HEK293T (cell line): Measurements from ENCODE around the gene SZT2.

Experiments
- CTCF ChIA-PET: fragments of 350-600 bp; formaldehyde crosslinking; extraction: SDS; loops from one replicate; lab custom pipeline; 2021; ENCODE audit warnings: antibody characterized with exemption, inconsistent platforms; lab: Yijun Ruan, JAX
- POLR2A ChIA-PET: fragments of 350-600 bp; formaldehyde crosslinking; extraction: SDS; loops from one replicate; lab custom pipeline; 2020; ENCODE audit warnings: antibody characterized with exemption, inconsistent platforms; lab: Yijun Ruan, JAX
- DNase-seq: peaks from one replicate; pipeline ENCODE4 v3.0.0; 2012; ENCODE audit warnings: mixed read lengths; ENCODE audit errors: extremely low spot score
- ARNT ChIP-seq: fragments of 450-650 bp; IDR thresholded peaks from 2 replicates; pipeline ENCODE4 v1.6.1; 2017; ENCODE audit warnings: mild to moderate bottlenecking
- BHLHE40 ChIP-seq: fragments of 450-650 bp; IDR thresholded peaks from 2 replicates; pipeline ENCODE4 v1.6.1; 2016; ENCODE audit warnings: mild to moderate bottlenecking, moderate library complexity, borderline replicate concordance
- CTBP1 ChIP-seq: fragments of 450-650 bp; IDR thresholded peaks from 2 replicates; pipeline ENCODE4 v1.6.1; 2016; ENCODE audit warnings: borderline replicate concordance
- ELF4 ChIP-seq: fragments of 450-650 bp; IDR thresholded peaks from 2 replicates; pipeline ENCODE4 v1.6.1; 2017; ENCODE audit warnings: antibody characterized with exemption
- FOXA1 ChIP-seq: fragments of 450-650 bp; IDR thresholded peaks from 2 replicates; pipeline ENCODE4 v1.6.1; 2016; ENCODE audit warnings: mild to moderate bottlenecking
- FOXK2 ChIP-seq: fragments of 450-650 bp; IDR thresholded peaks from 2 replicates; pipeline ENCODE4 v1.6.1; 2016; ENCODE audit warnings: mild to moderate bottlenecking
- FOXM1 ChIP-seq: fragments of 450-650 bp; IDR thresholded peaks from 2 replicates; pipeline ENCODE4 v1.6.1; 2017; ENCODE audit warnings: mild to moderate bottlenecking, borderline replicate concordance
- HDGF ChIP-seq: fragments of 450-650 bp; IDR thresholded peaks from 2 replicates; pipeline ENCODE4 v1.6.1; 2017; ENCODE audit warnings: antibody characterized with exemption, borderline replicate concordance
- L3MBTL2 ChIP-seq: fragments of 450-650 bp; conservative IDR thresholded peaks from 2 replicates; pipeline ENCODE4 v1.6.1; 2016; ENCODE audit warnings: mild to moderate bottlenecking
- LEF1 ChIP-seq: fragments of 450-650 bp; IDR thresholded peaks from 2 replicates; pipeline ENCODE4 v1.6.1; 2017; ENCODE audit warnings: mild to moderate bottlenecking, borderline replicate concordance
- NFRKB ChIP-seq: fragments of 450-650 bp; IDR thresholded peaks from 2 replicates; pipeline ENCODE4 v1.6.1; 2016; ENCODE audit warnings: mild to moderate bottlenecking, moderate library complexity
- SP1 ChIP-seq: fragments of 450-650 bp; IDR thresholded peaks from 2 replicates; pipeline ENCODE4 v1.6.1; 2017
- SUZ12 ChIP-seq: fragments of 450-650 bp; IDR thresholded peaks from 2 replicates; pipeline ENCODE4 v1.6.1; 2016; ENCODE audit warnings: mild to moderate bottlenecking
- TARDBP ChIP-seq: fragments of 450-650 bp; IDR thresholded peaks from 2 replicates; pipeline ENCODE4 v1.6.1; 2016
- ZNF384 ChIP-seq: fragments of 450-650 bp; IDR thresholded peaks from 2 replicates; pipeline ENCODE4 v1.6.1; 2016
- TF ChIP-seq, protein P1 (sequence below): fragments of 450-650 bp; IDR thresholded peaks from 2 replicates; pipeline ENCODE4 v1.6.1; 2016

The SZT2 gene

DNA sequence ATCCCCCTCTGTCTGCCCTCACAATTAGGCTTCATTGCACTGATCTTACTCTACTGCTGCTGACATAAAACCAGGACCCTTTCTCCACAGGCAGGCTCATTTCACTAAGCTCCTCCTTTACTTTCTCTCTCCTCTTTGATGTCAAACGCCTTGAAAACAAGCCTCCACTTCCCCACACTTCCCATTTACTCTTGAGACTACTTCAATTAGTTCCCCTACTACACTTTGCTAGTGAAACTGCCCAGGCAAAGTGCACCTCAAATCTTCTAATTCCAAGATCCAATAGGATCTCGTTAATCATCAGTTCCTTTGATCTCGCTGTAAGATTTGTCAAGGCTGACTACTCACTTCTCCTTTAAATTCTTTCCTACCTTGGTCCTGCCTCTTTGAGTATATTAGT is 36.8 kb upstream of the SZT2 start:
- ChIA-PET CTCF (no interaction called here), POLR2A (interaction anchor here (1.1 kb wide), 1 partner anchor 297 kb away, joined by 3 read pairs; the partner anchor contains the start of gene KDM4A)
- TF ChIP-seq FOXM1 (no peak), L3MBTL2 (no peak), TARDBP (no peak), FOXK2 (no peak), CTBP1 (no peak), NFRKB (no peak), LEF1 (no peak), SUZ12 (no peak), ELF4 (no peak), FOXA1 (no peak), ARNT (no peak)
- DNase-seq, result no peak

GRCh38 chr1:43354471-43354870 is 35.2 kb upstream of the SZT2 start:
- TF ChIP-seq SP1, result no peak
- TF ChIP-seq FOXM1, result no peak
- no peak for TF ChIP-seq HDGF
- TF ChIP-seq L3MBTL2, result no peak
- TF ChIP-seq ZNF384, result no peak
- TF ChIP-seq TARDBP, result no peak
- TF ChIP-seq FOXK2, result no peak
- TF ChIP-seq, protein P1, sequence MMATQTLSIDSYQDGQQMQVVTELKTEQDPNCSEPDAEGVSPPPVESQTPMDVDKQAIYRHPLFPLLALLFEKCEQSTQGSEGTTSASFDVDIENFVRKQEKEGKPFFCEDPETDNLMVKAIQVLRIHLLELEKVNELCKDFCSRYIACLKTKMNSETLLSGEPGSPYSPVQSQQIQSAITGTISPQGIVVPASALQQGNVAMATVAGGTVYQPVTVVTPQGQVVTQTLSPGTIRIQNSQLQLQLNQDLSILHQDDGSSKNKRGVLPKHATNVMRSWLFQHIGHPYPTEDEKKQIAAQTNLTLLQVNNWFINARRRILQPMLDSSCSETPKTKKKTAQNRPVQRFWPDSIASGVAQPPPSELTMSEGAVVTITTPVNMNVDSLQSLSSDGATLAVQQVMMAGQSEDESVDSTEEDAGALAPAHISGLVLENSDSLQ, result no peak
- TF ChIP-seq NFRKB, result no peak
- no peak for TF ChIP-seq CTBP1
- TF ChIP-seq ELF4, result no peak
- no peak for TF ChIP-seq BHLHE40
- TF ChIP-seq LEF1, result no peak
- ChIA-PET POLR2A (interaction anchor here (1.0 kb wide), 1 partner anchor 14 kb away, joined by 3 read pairs; no protein-coding TSS in a partner anchor), CTCF (no interaction called here)
- DNase-seq, result no peak

- ChIA-PET CTCF (no interaction called here), POLR2A (no interaction called here)
- DNase-seq, result no peak
- TF ChIP-seq ELF4 (no peak), FOXK2 (no peak), L3MBTL2 (no peak), BHLHE40 (no peak), ARNT (no peak), SP1 (no peak)
Observed at GRCh38 chr1:43354936-43355335, 34.8 kb upstream of the SZT2 start.

DNA sequence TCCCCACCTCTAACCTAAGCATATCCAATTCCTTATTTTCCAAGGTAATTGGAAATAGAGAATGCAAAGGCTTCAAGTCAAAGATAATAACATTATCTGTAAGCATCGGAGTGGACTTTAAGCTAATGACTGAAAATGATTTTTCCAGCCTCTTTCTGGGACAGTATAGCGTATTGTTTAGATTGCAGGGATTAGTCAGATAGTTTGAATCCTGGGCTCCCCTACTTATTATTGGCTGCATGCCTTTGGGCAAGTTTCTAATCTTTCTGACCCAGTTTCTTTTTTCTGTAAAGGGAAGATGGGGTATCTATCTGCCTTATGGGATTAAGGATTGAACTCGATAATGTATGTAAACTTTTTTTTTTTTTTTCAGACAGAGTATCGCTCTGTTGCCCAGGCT is 32.4 kb upstream of the SZT2 start:
- POLR2A ChIA-PET, result interaction anchor here (2.1 to 3.0 kb wide), 3 partner anchors 8 to 32 kb away, joined by 25 to 41 read pairs (median 39); partner anchors contain the start of genes ELOVL1, MED8 and SZT2
- TF ChIP-seq CTBP1 (no peak), SP1 (no peak), ELF4 (no peak), NFRKB (no peak), BHLHE40 (no peak), TARDBP (no peak), ARNT (no peak), FOXA1 (no peak), L3MBTL2 (no peak), SUZ12 (no peak), FOXM1 (no peak), HDGF (no peak), LEF1 (no peak), ZNF384 (no peak), FOXK2 (no peak)
- TF ChIP-seq, protein P1, result no peak
- DNase-seq, result no peak
- CTCF ChIA-PET, result no interaction called here

- ChIA-PET CTCF (interaction anchor here (0.6 to 1.3 kb wide), 6 partner anchors 8 to 130 kb away, joined by 3 to 8 read pairs (median 4); partner anchors contain the start of gene ELOVL1), POLR2A (interaction anchor here (0.6 to 3.0 kb wide), 20 partner anchors 9 to 429 kb away, joined by 3 to 41 read pairs (median 4); partner anchors contain the start of genes C1orf210, ELOVL1, HYI and KDM4A)
- TF ChIP-seq LEF1 (no peak), FOXM1 (no peak), BHLHE40 (no peak), ARNT (no peak), SP1 (no peak), NFRKB (no peak), CTBP1 (no peak), SUZ12 (no peak), L3MBTL2 (no peak), HDGF (no peak), TARDBP (no peak), ZNF384 (no peak), FOXK2 (no peak), ELF4 (no peak), FOXA1 (no peak)
- TF ChIP-seq, protein P1, result no peak
- DNase-seq, result no peak
Observed at GRCh38 chr1:43358121-43358745, 31.5 kb upstream of the SZT2 start.
